ENCODE results near the gene MARK3. TPM values are rescaled to one million over a fixed set of nuclear protein-coding genes. Genes with fewer than 3 reads are reported as not detected.

MARK3 gene
- total RNA-seq, 1 experiment from 2014 or later: 81.9 TPM

DNA sequence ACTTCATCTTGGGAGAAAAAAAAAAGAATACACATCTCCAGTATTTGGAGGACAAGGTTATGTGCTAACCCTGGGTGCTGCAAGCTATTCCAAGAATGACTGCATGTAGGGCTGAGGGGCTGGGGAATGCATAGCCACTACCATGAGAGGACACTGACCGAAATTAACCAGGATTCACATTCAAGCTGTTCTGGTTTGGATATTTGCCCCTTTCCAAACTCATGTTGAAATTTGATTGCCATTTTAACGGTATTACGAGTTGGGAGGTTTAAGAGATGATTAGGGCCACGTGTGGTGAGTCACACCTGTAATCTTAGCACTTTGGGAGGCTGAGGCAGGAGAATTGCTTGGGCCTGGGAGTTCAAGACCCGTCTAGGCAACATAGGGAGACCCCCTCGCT lies 18.5 kb upstream of the MARK3 start:
- TF ChIP-seq, protein P1, sequence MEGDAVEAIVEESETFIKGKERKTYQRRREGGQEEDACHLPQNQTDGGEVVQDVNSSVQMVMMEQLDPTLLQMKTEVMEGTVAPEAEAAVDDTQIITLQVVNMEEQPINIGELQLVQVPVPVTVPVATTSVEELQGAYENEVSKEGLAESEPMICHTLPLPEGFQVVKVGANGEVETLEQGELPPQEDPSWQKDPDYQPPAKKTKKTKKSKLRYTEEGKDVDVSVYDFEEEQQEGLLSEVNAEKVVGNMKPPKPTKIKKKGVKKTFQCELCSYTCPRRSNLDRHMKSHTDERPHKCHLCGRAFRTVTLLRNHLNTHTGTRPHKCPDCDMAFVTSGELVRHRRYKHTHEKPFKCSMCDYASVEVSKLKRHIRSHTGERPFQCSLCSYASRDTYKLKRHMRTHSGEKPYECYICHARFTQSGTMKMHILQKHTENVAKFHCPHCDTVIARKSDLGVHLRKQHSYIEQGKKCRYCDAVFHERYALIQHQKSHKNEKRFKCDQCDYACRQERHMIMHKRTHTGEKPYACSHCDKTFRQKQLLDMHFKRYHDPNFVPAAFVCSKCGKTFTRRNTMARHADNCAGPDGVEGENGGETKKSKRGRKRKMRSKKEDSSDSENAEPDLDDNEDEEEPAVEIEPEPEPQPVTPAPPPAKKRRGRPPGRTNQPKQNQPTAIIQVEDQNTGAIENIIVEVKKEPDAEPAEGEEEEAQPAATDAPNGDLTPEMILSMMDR (conservative IDR thresholded peaks at IDR 0.05): no peak
- Histone ChIP-seq H3K23ac (ENCODE audit: insufficient read length, low read depth, low read length) (no peak overlapping the region), H3K23me2 (ENCODE audit: insufficient read length, low read depth, low read length, poor library complexity, severe bottlenecking) (no peaks in the 10 kb centered on the region), H3K4ac (ENCODE audit: low read depth, low read length) (no peak overlapping the region), H3K79me2 (ENCODE audit: insufficient read depth, low read length) (no peaks in the 10 kb centered on the region), H3K56ac (ENCODE audit: insufficient read length, low read depth, low read length) (no peak overlapping the region), H4K91ac (ENCODE audit: insufficient read length, low read depth, low read length) (no peak overlapping the region), H3K4me2 (ENCODE audit: insufficient read depth, insufficient read length, low read length) (no peak overlapping the region), H3K27ac (ENCODE audit: insufficient read length, low read depth, low read length) (no peak overlapping the region), H3K9ac (ENCODE audit: extremely low read depth, insufficient read length, low read length) (no peak overlapping the region), H2BK15ac (ENCODE audit: low read depth, low read length) (no peak overlapping the region), H3T11ph (ENCODE audit: low read length) (no peak overlapping the region), H3K14ac (ENCODE audit: insufficient read depth, low read length) (no peak overlapping the region), H3K4me1 (ENCODE audit: insufficient read depth, low read length) (no peaks in the 10 kb centered on the region), H4K5ac (ENCODE audit: insufficient read length, low read depth, low read length) (no peak overlapping the region), H4K20me1 (ENCODE audit: control insufficient read depth, insufficient read depth, insufficient read length) (no peaks in the 10 kb centered on the region), H2AK5ac (ENCODE audit: insufficient read length, low read length) (no peak overlapping the region), H2BK12ac (ENCODE audit: insufficient read length, low read depth, low read length) (no peak overlapping the region), H2AFZ (ENCODE audit: low read length) (no peak overlapping the region), H2BK20ac (ENCODE audit: low read depth, low read length, poor library complexity, severe bottlenecking) (no peak overlapping the region), H4K8ac (replicated peaks; ENCODE audit: insufficient read length, low read depth, low read length) (no peak overlapping the region), H3K79me1 (ENCODE audit: insufficient read depth, low read depth, low read length, poor library complexity, severe bottlenecking) (no peaks in the 10 kb centered on the region), H3K9me3 (ENCODE audit: control insufficient read depth, low read depth, low read length) (no peaks in the 10 kb centered on the region), H3K18ac (ENCODE audit: insufficient read length, low read depth, low read length) (no peak overlapping the region), H3K27me3 (ENCODE audit: insufficient read depth, low read length) (no peaks in the 10 kb centered on the region), H2BK5ac (ENCODE audit: insufficient read length, low read length) (no peak overlapping the region), H2BK120ac (ENCODE audit: low read depth, low read length, poor library complexity, severe bottlenecking) (no peak overlapping the region)
- no peak overlapping the region for H3K27ac Mint-ChIP-seq
- H3K4me1 Mint-ChIP-seq: peaks cover 0 to 1% of the 10 kb centered on the region in 2 experiments; a peak in 2 of 4 replicates
- DNase-seq: no peak
- H3K4me3 Mint-ChIP-seq: no peak overlapping the region
- H3K27me3 Mint-ChIP-seq (ENCODE audit: low read depth): peaks cover 3% of the 10 kb centered on the region; the same call in 1 of the 2 replicates
- WGBS (ENCODE audit: extremely low coverage, insufficient read length, low lambda C conversion rate): no CpG with 5 or more reads among the region's 6 CpGs
- H3K9me3 Mint-ChIP-seq: peaks cover 20 to 24% of the 10 kb centered on the region in 2 experiments
- peaks cover 4 to 14% (median 10%) of the 10 kb centered on the region in 3 experiments for H3K36me3 Mint-ChIP-seq (ENCODE audit: insufficient read depth in 1 of 3, low read depth in 3 of 3)

All from H9 (cell line).